Glutamatergic neuron (in vitro differentiated cells): ENCODE results near the gene CLIC3. TPM values are rescaled to one million over a fixed set of nuclear protein-coding genes. Genes with fewer than 3 reads are reported as not detected.
A peak's percentile ranks its signal among the peaks of the same experiment; 100 is the strongest.

Source experiments
- DNase-seq: peaks from one replicate; pipeline ENCODE4 v3.0.0; 2022
- H3K27ac Mint-ChIP-seq: one replicate; pipeline ENCODE4 v1.8.0; 2020; ENCODE audit warnings: mild to moderate bottlenecking, mixed read lengths, inconsistent platforms; ENCODE audit not compliant: unreplicated experiment
- H3K27me3 Mint-ChIP-seq: one replicate; pipeline ENCODE4 v1.8.0; 2020; ENCODE audit warnings: mild to moderate bottlenecking, moderate library complexity, mixed read lengths, inconsistent platforms; ENCODE audit not compliant: unreplicated experiment
- H3K36me3 Mint-ChIP-seq: one replicate; pipeline ENCODE4 v1.8.0; 2020; ENCODE audit warnings: mild to moderate bottlenecking, mixed read lengths, inconsistent platforms; ENCODE audit not compliant: unreplicated experiment
- H3K4me1 Mint-ChIP-seq: one replicate; pipeline ENCODE4 v1.8.0; 2020; ENCODE audit warnings: mild to moderate bottlenecking, low read depth, mixed read lengths, inconsistent platforms; ENCODE audit not compliant: unreplicated experiment
- H3K4me3 Mint-ChIP-seq: one replicate; pipeline ENCODE4 v1.8.0; 2020; ENCODE audit warnings: mild to moderate bottlenecking, mixed read lengths, inconsistent platforms; ENCODE audit not compliant: unreplicated experiment
- H3K9me3 Mint-ChIP-seq: one replicate; pipeline ENCODE4 v1.8.0; 2020; ENCODE audit warnings: mild to moderate bottlenecking, moderate library complexity, mixed read lengths, inconsistent platforms; ENCODE audit not compliant: unreplicated experiment
- total RNA-seq: library from RNA; stranded (reverse); fragmentation: NEBNext Ultra II Directional; extraction: Animal tissue kit (Norgen Biotek cat#: 25700); gene quantifications from one replicate; pipeline ENCODE4 v1.2.1, GENCODE V29; 2021; ENCODE audit not compliant: unreplicated experiment
- TF ChIP-seq, protein P1 (sequence below): fragments of 200-600 bp; sonication (generic); IDR thresholded peaks from one replicate; pipeline ENCODE4 v1.5.0; 2021; ENCODE audit not compliant: partially characterized antibody, unreplicated experiment

CLIC3 gene
- total RNA-seq, 1 donor from 2014 or later, result not detected

DNA sequence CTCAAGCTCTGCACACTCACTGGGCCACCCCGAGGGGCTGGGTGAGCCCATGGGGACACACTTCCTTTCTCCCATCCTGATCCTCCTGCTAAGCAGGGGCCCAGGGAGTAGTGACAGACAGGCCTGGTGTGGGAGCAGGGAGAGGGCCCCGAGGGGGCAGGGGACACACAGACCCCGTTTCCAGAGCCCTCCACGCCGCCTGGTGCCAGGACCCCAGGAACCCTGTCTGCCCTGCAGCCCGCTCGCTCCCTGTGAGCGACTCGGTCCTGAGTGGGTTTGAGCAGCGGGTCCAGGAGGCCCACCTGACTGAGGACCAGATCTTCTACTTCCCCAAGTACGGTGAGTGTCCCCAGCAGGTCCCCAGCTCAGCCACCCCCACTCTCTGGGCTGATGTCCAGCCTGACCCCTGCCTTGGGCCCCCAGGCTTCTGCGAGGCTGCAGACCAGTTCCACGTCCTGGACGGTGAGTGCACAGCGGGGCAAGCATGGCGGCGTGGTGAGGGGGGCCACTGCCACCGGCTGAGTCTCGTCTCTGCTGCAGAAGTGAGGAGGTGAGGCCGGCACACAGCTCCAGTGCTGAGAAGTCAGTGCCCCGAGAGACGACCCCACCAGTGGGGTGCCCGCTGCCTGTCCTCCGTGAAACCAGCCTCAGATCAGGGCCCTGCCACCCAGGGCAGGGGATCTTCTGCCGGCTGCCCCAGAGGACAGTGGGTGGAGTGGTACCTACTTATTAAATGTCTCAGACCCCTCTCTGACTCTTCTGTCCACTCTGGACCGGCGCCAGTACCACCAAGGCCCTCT lies 49.9 kb downstream of the CLIC3 start:
- peaks cover 5% of the 10 kb centered on the region for H3K27me3 Mint-ChIP-seq

DNA sequence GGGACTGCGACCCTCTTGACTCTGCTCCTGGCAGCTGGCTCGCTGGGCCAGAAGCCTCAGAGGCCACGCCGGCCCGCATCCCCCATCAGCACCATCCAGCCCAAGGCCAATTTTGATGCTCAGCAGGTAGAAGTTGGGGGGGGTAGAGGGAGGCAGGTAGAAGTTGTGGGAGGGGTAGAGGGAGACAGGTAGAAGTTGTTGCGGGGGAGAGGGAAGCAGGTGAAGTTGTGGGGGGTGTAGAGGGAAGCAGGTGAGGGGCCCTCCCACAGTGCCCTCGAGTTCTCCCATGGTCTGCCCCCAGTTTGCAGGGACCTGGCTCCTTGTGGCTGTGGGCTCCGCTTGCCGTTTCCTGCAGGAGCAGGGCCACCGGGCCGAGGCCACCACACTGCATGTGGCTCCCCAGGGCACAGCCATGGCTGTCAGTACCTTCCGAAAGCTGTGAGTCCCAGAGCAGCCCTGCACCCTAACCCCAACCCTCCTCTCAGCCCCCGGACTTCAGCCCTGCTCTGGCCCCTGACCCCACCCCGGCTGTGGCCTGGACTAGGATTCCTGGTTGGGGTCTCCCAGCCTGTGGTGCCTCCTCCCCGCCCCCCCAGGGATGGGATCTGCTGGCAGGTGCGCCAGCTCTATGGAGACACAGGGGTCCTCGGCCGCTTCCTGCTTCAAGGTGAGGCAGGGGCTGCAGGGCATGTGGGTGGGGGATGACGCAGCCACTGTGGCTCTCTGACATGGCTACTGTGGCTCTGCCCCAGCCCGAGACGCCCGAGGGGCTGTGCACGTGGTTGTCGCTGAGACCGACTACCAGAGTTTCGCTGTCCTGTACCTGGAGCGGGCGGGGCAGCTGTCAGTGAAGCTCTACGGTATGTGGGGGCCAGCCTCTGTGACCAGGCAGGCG lies 50.8 kb downstream of the CLIC3 start:
- Mint-ChIP-seq H3K4me1 (peaks cover 2% of the 10 kb centered on the region), H3K9me3 (peaks cover 4% of the 10 kb centered on the region), H3K4me3 (no peak overlapping the region), H3K27ac (no peak overlapping the region), H3K36me3 (no peaks in the 10 kb centered on the region), H3K27me3 (peaks cover 5% of the 10 kb centered on the region)
- TF ChIP-seq, protein P1, sequence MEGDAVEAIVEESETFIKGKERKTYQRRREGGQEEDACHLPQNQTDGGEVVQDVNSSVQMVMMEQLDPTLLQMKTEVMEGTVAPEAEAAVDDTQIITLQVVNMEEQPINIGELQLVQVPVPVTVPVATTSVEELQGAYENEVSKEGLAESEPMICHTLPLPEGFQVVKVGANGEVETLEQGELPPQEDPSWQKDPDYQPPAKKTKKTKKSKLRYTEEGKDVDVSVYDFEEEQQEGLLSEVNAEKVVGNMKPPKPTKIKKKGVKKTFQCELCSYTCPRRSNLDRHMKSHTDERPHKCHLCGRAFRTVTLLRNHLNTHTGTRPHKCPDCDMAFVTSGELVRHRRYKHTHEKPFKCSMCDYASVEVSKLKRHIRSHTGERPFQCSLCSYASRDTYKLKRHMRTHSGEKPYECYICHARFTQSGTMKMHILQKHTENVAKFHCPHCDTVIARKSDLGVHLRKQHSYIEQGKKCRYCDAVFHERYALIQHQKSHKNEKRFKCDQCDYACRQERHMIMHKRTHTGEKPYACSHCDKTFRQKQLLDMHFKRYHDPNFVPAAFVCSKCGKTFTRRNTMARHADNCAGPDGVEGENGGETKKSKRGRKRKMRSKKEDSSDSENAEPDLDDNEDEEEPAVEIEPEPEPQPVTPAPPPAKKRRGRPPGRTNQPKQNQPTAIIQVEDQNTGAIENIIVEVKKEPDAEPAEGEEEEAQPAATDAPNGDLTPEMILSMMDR, result no peak
- DNase-seq, result peak; percentile 20

More for the DNA sequence above, 49.9 kb downstream of the CLIC3 start:
- H3K27ac Mint-ChIP-seq, result no peak overlapping the region
- TF ChIP-seq, protein P1, result no peak
- no peaks in the 10 kb centered on the region for H3K36me3 Mint-ChIP-seq
- DNase-seq, result peak; percentile 28
- H3K4me1 Mint-ChIP-seq, result peaks cover 2% of the 10 kb centered on the region
- H3K9me3 Mint-ChIP-seq, result peaks cover 4% of the 10 kb centered on the region
- H3K4me3 Mint-ChIP-seq, result no peak overlapping the region

Other genes starting within 250 kb of the CLIC3 start
- not detected for gene LCN6, start 248.0 kb downstream of the CLIC3 start, total RNA-seq
- not detected for gene LCN8, start 238.3 kb downstream of the CLIC3 start, total RNA-seq
- gene LCN15, start 232.1 kb downstream of the CLIC3 start, total RNA-seq, result 1.9 TPM
- gene TMEM141, start 205.2 kb downstream of the CLIC3 start, total RNA-seq, result 46.1 TPM
- 20.0 TPM for gene CCDC183, start 200.2 kb downstream of the CLIC3 start, total RNA-seq
- gene RABL6, start 188.6 kb downstream of the CLIC3 start, total RNA-seq, result 149 TPM
- 15.3 TPM for gene AJM1, start 154.1 kb downstream of the CLIC3 start, total RNA-seq
- 101 TPM for gene PHPT1, start 147.2 kb downstream of the CLIC3 start, total RNA-seq
- 17.6 TPM for gene MAMDC4, start 144.2 kb downstream of the CLIC3 start, total RNA-seq
- gene EDF1, start 130.3 kb downstream of the CLIC3 start, total RNA-seq, result 343 TPM
- gene TRAF2, start 110.1 kb downstream of the CLIC3 start, total RNA-seq, result 27.3 TPM
- gene FBXW5, start 51.8 kb downstream of the CLIC3 start, total RNA-seq, result 77.9 TPM
- gene C8G, start 51.3 kb downstream of the CLIC3 start, total RNA-seq, result 14.5 TPM
- 2.9 TPM for gene LCN12, start 44.3 kb downstream of the CLIC3 start, total RNA-seq
- gene PTGDS, start 19.1 kb downstream of the CLIC3 start, total RNA-seq, result not detected
- not detected for gene LCNL1, start 13.6 kb downstream of the CLIC3 start, total RNA-seq
- gene PAXX, start 4.1 kb downstream of the CLIC3 start, total RNA-seq, result 50.7 TPM
- 70.7 TPM for gene ABCA2, start 31.7 kb upstream of the CLIC3 start, total RNA-seq
- gene FUT7, start 35.5 kb upstream of the CLIC3 start, total RNA-seq, result 0.20 TPM
- 260 TPM for gene NPDC1, start 49.6 kb upstream of the CLIC3 start, total RNA-seq
- 0.69 TPM for gene ENTPD2, start 57.5 kb upstream of the CLIC3 start, total RNA-seq
- gene SAPCD2, start 74.0 kb upstream of the CLIC3 start, total RNA-seq, result 13.5 TPM
- gene UAP1L1, start 80.9 kb upstream of the CLIC3 start, total RNA-seq, result 5.1 TPM
- gene MAN1B1, start 90.4 kb upstream of the CLIC3 start, total RNA-seq, result 59.8 TPM
- 30.8 TPM for gene DPP7, start 118.2 kb upstream of the CLIC3 start, total RNA-seq
- gene GRIN1, start 142.6 kb upstream of the CLIC3 start, total RNA-seq, result 5.5 TPM
- 0.98 TPM for gene LRRC26, start 173.5 kb upstream of the CLIC3 start, total RNA-seq
- gene TMEM210, start 175.5 kb upstream of the CLIC3 start, total RNA-seq, result not detected
- gene ANAPC2, start 192.0 kb upstream of the CLIC3 start, total RNA-seq, result 72.9 TPM
- gene SSNA1, start 192.1 kb upstream of the CLIC3 start, total RNA-seq, result 37.3 TPM
- gene TPRN, start 204.2 kb upstream of the CLIC3 start, total RNA-seq, result 9.6 TPM
- gene TMEM203, start 209.1 kb upstream of the CLIC3 start, total RNA-seq, result 36.5 TPM
- gene NDOR1, start 209.1 kb upstream of the CLIC3 start, total RNA-seq, result 31.6 TPM
- 24.8 TPM for gene RNF208, start 225.7 kb upstream of the CLIC3 start, total RNA-seq
- gene CYSRT1, start 228.6 kb upstream of the CLIC3 start, total RNA-seq, result 2.1 TPM
- gene RNF224, start 230.9 kb upstream of the CLIC3 start, total RNA-seq, result 0.39 TPM
- gene SLC34A3, start 234.3 kb upstream of the CLIC3 start, total RNA-seq, result not detected
- 192 TPM for gene TUBB4B, start 244.7 kb upstream of the CLIC3 start, total RNA-seq